Measurements from ENCODE around the gene CYFIP2. TPM values are rescaled to one million over a fixed set of nuclear protein-coding genes. Genes with fewer than 3 reads are reported as not detected.

The CYFIP2 gene
- total RNA-seq, 1 donor from 2014 or later = 82.9 TPM

GRCh38 chr5:157370967-157371366 lies 105.0 kb downstream of the CYFIP2 start:
- Mint-ChIP-seq H3K36me3 (peaks cover 4% of the 10 kb centered on the region), H3K4me1 (peaks cover 29% of the 10 kb centered on the region), H3K9me3 (no peaks in the 10 kb centered on the region), H3K27me3 (ENCODE audit: low read depth) (no peaks in the 10 kb centered on the region), H3K4me3 (no peak overlapping the region), H3K27ac (peak overlapping the region; percentile 8)
- TF ChIP-seq CTCF (IDR thresholded peaks at IDR 0.05; ENCODE audit: unreplicated experiment) = no peak
- no peak for DNase-seq (ENCODE audit: low spot score in 2 of 2, unreplicated experiment in 2 of 2)

DNA sequence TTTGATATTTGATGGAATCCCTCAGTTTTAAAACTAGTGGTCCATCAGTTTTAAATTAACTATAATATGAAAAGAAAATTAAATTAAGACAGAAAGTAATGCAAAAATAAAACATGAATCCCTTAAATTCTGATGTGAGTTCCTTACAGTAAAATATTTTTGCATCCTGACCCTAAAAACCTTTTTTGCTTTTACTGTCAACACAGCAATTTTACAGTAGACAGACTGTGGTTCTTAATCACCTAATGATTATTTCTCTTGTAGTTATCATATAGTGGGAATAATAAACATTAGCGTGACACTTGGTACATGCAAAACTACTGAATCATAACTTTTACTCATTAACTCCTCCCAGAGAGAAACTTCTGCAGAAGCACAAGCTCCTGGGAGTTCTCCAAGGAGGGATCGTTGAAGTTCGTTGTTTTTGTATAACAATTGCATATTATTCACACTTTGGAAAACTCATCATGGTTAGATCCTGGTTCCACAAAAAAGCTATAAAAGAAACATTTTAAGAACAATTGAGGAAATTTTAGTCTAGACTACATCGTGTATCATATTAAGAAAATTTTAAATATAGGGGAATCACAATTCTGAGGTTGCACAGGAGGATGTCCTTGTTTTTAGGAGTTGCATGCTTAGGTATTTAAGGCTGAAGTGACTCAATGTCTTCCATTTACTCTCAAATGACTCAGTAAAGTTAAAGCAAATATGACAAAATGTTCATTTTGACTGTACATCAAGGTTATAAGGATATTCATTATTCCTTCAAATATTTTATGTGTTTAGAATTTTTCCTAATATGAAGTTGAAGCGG lies 105.9 kb downstream of the CYFIP2 start:
- Mint-ChIP-seq H3K4me1 (peaks cover 29% of the 10 kb centered on the region), H3K27ac (peak overlapping the region; percentile 15), H3K9me3 (no peaks in the 10 kb centered on the region), H3K4me3 (no peak overlapping the region), H3K27me3 (ENCODE audit: low read depth) (no peaks in the 10 kb centered on the region), H3K36me3 (peaks cover 11% of the 10 kb centered on the region)
- DNase-seq (ENCODE audit: low spot score in 2 of 2, unreplicated experiment in 2 of 2) = no peak
- TF ChIP-seq CTCF (IDR thresholded peaks at IDR 0.05; ENCODE audit: unreplicated experiment) = no peak

DNA sequence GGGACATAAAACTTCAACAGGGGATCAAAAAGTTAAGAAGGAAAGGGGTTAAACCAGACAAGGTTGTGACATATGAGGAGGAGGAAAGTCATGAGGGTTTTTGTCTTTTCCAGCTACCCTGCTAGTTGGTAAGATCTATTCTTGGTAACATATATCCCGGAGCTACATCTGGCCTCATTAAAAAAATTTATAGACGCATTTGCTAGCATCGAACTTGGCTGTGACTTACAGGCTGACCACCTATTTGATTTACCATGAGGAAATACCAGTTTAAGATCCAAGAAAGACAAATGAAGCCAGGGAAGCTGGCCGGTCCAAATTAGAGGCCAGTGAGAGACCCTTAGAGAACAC lies 106.5 kb downstream of the CYFIP2 start:
- Mint-ChIP-seq H3K9me3 (no peaks in the 10 kb centered on the region), H3K27me3 (ENCODE audit: low read depth) (no peaks in the 10 kb centered on the region), H3K27ac (peak overlapping the region; percentile 15), H3K36me3 (peaks cover 17% of the 10 kb centered on the region), H3K4me3 (no peak overlapping the region), H3K4me1 (peaks cover 29% of the 10 kb centered on the region)
- no peak for DNase-seq (ENCODE audit: low spot score in 2 of 2, unreplicated experiment in 2 of 2)
- no peak for TF ChIP-seq CTCF (IDR thresholded peaks at IDR 0.05; ENCODE audit: unreplicated experiment)

DNA sequence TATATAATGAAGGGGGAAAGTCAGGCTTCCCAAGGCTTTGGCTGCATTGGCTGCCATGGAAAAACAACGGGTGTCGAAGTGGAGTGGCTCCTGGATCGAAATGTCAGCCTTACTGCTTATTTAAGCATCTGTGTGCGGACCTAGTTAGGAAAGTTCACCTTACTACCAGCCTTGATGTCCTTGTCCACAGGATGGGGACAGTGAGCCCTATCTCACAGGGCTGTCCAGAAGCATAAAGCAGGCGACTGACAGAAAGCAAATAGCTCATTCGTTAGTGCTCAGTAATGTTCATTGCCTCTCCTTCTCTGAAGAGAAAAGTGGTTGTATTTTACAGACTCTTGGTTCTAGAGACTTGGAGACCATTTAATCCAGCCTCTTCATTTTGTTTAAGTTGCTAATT lies 112.6 kb downstream of the CYFIP2 start:
- Mint-ChIP-seq H3K27ac (no peak overlapping the region), H3K27me3 (ENCODE audit: low read depth) (no peaks in the 10 kb centered on the region), H3K4me3 (no peak overlapping the region), H3K9me3 (no peaks in the 10 kb centered on the region), H3K36me3 (peaks cover 28% of the 10 kb centered on the region), H3K4me1 (peaks cover 8% of the 10 kb centered on the region)
- DNase-seq (ENCODE audit: low spot score in 2 of 2, unreplicated experiment in 2 of 2) = no peak
- TF ChIP-seq CTCF (IDR thresholded peaks at IDR 0.05; ENCODE audit: unreplicated experiment) = no peak

GRCh38 chr5:157379983-157380382 lies 114.1 kb downstream of the CYFIP2 start:
- no peak for TF ChIP-seq CTCF (IDR thresholded peaks at IDR 0.05; ENCODE audit: unreplicated experiment)
- Mint-ChIP-seq H3K4me1 (peaks cover 19% of the 10 kb centered on the region), H3K9me3 (no peaks in the 10 kb centered on the region), H3K27ac (peak overlapping the region; percentile 52), H3K36me3 (peaks cover 31% of the 10 kb centered on the region), H3K4me3 (no peak overlapping the region), H3K27me3 (ENCODE audit: low read depth) (no peaks in the 10 kb centered on the region)
- DNase-seq (ENCODE audit: low spot score in 2 of 2, unreplicated experiment in 2 of 2) = no peak

Data from mesothelial cell of epicardium (in vitro differentiated cells).